Suppressor macrophage (primary cell): ENCODE data around the gene DCUN1D4.
A peak's percentile ranks its signal among the peaks of the same experiment; 100 is the strongest.
"Not testable (repeated sequence)": the region's sequence is repeated elsewhere in the genome, so short reads cannot be mapped to it uniquely, and the experiment has no call there.

Experiments
- DNase-seq, 4 experiments: peaks; one replicate each; pipeline ENCODE4 v3.0.0-alpha.2; 2020 to 2022

DCUN1D4 gene

GRCh38 chr4:51895158-51895557 is 52.2 kb downstream of the DCUN1D4 start:
- DNase-seq, result no peak

DNA sequence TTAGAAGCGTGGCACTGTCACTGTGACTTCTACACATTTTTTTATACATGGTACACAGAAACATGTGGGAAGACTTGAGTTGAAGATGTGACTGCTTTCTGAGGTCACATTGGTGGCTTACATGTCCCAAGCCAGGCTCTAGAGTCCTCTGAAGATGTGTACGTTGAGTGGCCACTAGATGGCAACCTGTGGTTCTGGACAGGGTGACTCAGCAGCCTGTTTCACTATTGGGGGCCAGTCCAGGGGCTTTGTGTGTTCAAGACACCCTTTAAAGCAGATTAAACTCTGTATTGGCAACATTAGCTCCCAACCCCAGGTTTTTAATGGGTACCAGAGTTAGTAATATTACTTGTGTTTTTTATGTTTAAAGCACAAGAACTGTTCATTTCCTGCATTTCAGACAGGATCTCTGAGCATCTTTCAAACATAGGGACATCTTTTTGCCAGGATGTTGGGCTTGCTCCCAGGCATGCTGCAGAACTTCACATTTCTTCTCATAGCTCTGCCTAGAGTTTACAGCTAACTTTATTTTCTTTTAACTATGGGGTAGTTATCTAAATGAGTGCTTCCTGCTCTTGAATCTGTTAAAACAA is 53.0 kb downstream of the DCUN1D4 start:
- DNase-seq, result peak; percentile 66 to 82 (median 75)

GRCh38 chr4:51901363-51901762 is 58.4 kb downstream of the DCUN1D4 start:
- peak in 1 of 4 experiments; percentile 5 for DNase-seq

GRCh38 chr4:51906167-51906958 is 63.4 kb downstream of the DCUN1D4 start:
- peak; percentile 49 to 86 (median 68) for DNase-seq

GRCh38 chr4:51907006-51907669 is 64.2 kb downstream of the DCUN1D4 start:
- no peak for DNase-seq

DNA sequence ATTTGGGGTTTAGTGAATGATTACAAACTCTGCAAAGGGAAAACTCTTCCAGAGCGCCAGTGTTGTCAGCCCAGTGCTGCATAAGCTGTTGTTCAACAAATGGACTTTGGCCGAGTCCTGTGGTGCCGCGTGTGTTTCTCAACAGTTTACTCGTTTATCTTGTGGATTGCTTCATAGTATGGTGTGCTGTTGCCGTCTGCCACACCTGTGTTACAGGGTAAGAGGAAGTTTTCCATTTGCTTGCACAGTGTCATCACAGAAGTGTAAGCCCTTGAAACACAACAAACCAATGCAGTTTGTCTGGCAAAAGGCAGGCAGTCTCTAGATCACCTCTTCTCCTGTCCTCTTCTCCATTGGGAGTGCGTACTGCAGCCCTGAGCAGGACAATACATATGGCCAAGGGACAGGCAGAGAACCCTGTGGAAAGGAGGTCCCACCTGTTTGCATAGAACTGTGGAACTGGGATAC is 66.3 kb downstream of the DCUN1D4 start:
- no peak for DNase-seq

- no peak for DNase-seq
Observed at GRCh38 chr4:51918251-51918650, 75.3 kb downstream of the DCUN1D4 start.

- DNase-seq, result no peak
Observed at GRCh38 chr4:51923343-51923742, 80.4 kb downstream of the DCUN1D4 start.

GRCh38 chr4:51925307-51925706 is 82.4 kb downstream of the DCUN1D4 start:
- DNase-seq, result no peak

GRCh38 chr4:51930557-51930956 is 87.6 kb downstream of the DCUN1D4 start:
- no peak for DNase-seq

DNA sequence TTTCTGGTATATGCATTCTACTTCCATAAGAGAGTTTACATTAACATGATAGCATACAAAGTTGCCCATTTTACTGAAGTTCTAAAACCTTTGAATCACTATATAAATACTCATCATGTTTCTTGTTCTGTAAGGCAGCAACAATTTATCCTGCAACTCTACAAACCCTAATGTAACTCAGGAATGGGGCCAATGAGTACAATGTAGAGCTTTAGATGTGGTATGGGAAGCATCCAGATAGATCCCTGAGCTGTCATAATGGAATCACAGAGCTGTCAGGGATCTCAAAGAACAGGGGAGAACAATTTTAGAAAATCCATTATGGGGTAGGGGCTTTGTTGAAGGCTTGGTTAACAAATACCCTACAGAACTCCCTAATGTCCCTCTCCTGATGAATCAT is 88.5 kb downstream of the DCUN1D4 start:
- DNase-seq, result no peak

DNA sequence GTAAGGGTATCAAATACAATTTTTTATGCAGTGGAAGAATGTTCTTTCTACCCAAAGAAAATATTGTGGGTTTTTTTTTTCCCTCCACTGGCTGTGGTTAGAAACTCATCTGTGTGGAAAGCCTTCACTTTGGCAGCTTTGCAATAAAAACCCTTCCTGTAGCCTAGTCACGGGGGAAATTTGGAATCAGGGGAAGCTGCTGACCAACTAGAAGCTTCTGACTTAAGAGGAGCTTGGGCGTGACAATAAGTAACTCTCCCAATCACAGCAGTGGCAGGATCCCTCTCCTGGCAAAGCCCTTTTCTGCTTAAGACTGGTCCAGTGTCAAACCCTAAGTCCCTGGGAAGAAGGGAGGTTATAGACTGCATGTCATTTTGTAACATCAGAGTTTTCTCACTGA is 89.3 kb downstream of the DCUN1D4 start:
- peak in 2 of 4 experiments; percentile 2 to 10 for DNase-seq

DNA sequence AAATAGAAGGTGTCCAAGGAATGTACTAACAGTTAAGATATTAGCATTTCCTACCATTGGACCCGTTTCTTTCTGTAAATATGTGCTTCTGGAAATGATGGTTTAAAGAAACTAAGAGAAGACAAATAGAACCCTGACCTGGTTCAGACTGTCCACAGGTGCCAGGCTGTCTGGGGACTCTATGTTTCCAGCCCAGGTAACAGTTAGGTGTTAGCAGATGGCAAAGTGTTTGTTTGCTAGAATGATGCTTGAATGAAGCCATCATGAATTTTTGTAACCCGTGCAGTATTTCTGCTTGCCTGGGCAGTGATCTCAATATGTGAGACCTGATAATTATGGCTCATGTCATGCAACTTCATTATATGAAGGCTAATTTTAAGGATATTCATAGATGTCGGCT is 89.7 kb downstream of the DCUN1D4 start:
- no peak for DNase-seq

- not testable (repeated sequence) for DNase-seq
Observed at GRCh38 chr4:51940460-51940859, 97.5 kb downstream of the DCUN1D4 start.

- DNase-seq, result no peak
Observed at GRCh38 chr4:51942108-51942832, 99.3 kb downstream of the DCUN1D4 start.

GRCh38 chr4:51942833-51943215 is 99.9 kb downstream of the DCUN1D4 start:
- no peak for DNase-seq

DNA sequence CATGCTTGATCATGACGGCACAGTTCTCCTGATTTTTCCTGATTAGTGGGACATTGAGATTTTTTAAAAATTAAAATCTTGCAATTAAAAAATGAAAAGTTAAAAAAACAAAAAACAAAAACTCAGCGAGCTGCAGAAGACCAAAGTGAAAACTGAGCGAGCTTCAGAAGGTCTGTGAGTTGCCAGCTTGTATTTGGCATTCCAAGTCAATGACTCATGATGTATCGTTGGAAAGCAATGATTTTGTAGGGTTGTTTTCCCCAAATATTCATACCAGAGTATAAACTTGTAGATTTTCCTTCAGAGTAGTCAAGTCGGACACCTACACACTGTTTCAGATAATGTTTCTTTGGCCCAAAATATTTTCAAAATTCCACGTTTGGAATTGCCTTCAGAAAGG is 100.3 kb downstream of the DCUN1D4 start:
- no peak for DNase-seq

GRCh38 chr4:51958199-51958968 is 115.4 kb downstream of the DCUN1D4 start:
- DNase-seq, result no peak

GRCh38 chr4:51960486-51960885 is 117.5 kb downstream of the DCUN1D4 start:
- no peak for DNase-seq

DNA sequence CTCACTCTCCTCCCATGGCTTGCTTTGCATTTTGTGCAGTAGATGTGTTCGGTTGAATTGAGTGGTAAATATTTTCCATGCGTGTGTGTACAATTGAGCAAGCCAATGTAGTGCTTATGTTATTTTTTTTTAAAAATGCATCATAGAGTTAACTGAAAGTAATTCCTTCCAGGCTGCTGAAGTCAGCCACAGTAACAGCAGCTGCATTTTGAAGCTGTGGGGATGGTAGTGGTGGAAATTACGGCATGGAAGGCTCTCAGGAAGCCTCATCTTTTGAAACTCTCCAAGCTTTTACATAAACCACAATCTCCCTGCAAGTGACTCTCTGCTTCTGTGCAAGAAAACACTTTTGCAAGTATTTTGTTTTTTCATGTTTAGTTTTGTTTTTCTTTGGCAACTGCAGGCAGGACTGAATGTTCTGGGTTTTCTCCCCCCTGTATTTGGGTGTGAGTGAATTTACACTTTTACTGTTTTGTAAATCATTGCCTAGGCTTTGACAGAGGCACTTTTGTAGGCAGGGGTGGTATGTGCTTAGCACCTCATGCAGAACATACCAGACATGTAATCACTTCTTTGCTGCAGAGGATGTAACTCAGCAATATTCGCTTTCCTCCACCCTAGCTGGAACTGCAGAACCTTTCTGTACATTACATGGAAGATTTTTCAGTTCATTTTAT is 121.0 kb downstream of the DCUN1D4 start:
- no peak for DNase-seq

DNA sequence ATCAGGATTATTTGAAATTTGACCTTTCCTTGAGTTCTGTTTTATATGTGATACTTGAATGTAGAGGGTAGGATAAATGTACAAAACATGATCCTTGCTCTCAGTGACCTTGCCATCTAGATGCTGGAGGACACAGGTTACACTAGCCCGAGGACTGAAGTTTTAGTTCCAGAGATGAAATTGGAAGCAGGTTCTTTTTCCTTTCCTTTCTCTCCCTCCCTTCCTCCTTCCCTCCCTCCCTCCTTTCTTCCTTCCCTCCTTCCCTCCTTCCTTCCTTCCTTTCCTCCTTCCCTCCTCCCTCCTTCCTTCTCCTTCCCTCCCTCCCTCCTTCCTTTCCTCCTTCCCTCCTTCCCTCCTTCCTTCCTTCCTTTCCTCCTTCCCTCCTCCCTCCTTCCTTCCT is 122.9 kb downstream of the DCUN1D4 start:
- no peak for DNase-seq
